Measurements from ENCODE around the gene GFER. TPM values are rescaled to one million over a fixed set of nuclear protein-coding genes. Genes with fewer than 3 reads are reported as not detected.

The GFER gene
- polyA plus RNA-seq, 1 of the 3 experiments (the other 2 are of a cell fraction) = 20.4 TPM

- H3K4me2 ChIP-seq = no peak overlapping the region
- DNase-seq = no peak
- TF ChIP-seq SMC3 (IDR thresholded peaks at IDR 0.05; ENCODE audit: low read depth, low read length) = no peak
- no peak for TF ChIP-seq RXRA (IDR thresholded peaks at IDR 0.05; ENCODE audit: borderline replicate concordance, low read depth)
- TF ChIP-seq USF1 (IDR thresholded peaks at IDR 0.05; ENCODE audit: borderline replicate concordance, low read depth) = no peak
- TF ChIP-seq USF2 (IDR thresholded peaks at IDR 0.05; ENCODE audit: borderline replicate concordance, low read depth, low read length) = no peak
- no peak for TF ChIP-seq MAX (IDR thresholded peaks at IDR 0.05; ENCODE audit: low read depth)
- no peak for TF ChIP-seq FOXM1 (IDR thresholded peaks at IDR 0.05; ENCODE audit: low read depth)
- no peak for TF ChIP-seq FOSL2 (IDR thresholded peaks at IDR 0.05; ENCODE audit: borderline replicate concordance, low read depth)
- no peak for TF ChIP-seq ZBTB33 (IDR thresholded peaks at IDR 0.05; ENCODE audit: borderline replicate concordance, low read depth)
- TF ChIP-seq CTCF (IDR thresholded peaks at IDR 0.05) = no peak
- TF ChIP-seq MEF2A (IDR thresholded peaks at IDR 0.05; ENCODE audit: borderline replicate concordance, low read depth) = no peak
- no peak for TF ChIP-seq TCF12 (IDR thresholded peaks at IDR 0.05)
- no peak for TF ChIP-seq SIN3A (IDR thresholded peaks at IDR 0.05; ENCODE audit: borderline replicate concordance, low read depth, low read length)
- TF ChIP-seq GABPA (IDR thresholded peaks at IDR 0.05; ENCODE audit: low read depth) = no peak
- no peak for TF ChIP-seq JUND (IDR thresholded peaks at IDR 0.05)
- no peak for TF ChIP-seq RAD21 (IDR thresholded peaks at IDR 0.05; ENCODE audit: low read length)
- 95% methylated on average over 17 of the region's 22 CpGs for WGBS (ENCODE audit: low lambda C conversion rate)
- no peak overlapping the region for H2AFZ ChIP-seq (ENCODE audit: low read depth)
- no peaks in the 10 kb centered on the region for H3K9me3 ChIP-seq
- peaks cover 0 to 1% of the 10 kb centered on the region in 2 experiments for H3K36me3 ChIP-seq (replicated peaks in 1 of 2; ENCODE audit: control insufficient read depth in 1 of 2, insufficient read depth in 2 of 2, low read length in 1 of 2)
- peaks cover 0 to 18% of the 10 kb centered on the region in 2 experiments; a peak in 1 of 4 replicates for H3K4me1 ChIP-seq (ENCODE audit: control insufficient read depth in 1 of 2, insufficient read depth in 2 of 2, low read depth in 1 of 2, low read length in 1 of 2)
- no peak overlapping the region for H3K4me3 ChIP-seq (ENCODE audit: low read depth in 2 of 2, low read length in 1 of 2)
- H3K9ac ChIP-seq = no peak overlapping the region
- POLR2A ChIA-PET = no interaction called here
- CTCF ChIA-PET = interaction anchor here (0.6 to 12.9 kb wide), 2 partner anchors 13 to 123 kb away, joined by 3 to 108 read pairs; no protein-coding TSS in a partner anchor
- no peaks in the 10 kb centered on the region for H4K20me1 ChIP-seq (ENCODE audit: insufficient read depth)
- peaks cover 20% of the 10 kb centered on the region for H3F3A ChIP-seq (replicated peaks; ENCODE audit: insufficient read depth)
- H3K9me2 ChIP-seq = no peaks in the 10 kb centered on the region
- no peaks in the 10 kb centered on the region for H3K27me3 ChIP-seq (ENCODE audit: insufficient read depth)
- H3K27ac ChIP-seq (ENCODE audit: low read depth in 2 of 2, low read length in 1 of 2) = no peak overlapping the region
- no peaks in the 10 kb centered on the region for H3K79me2 ChIP-seq (ENCODE audit: insufficient read depth)
Measured at GRCh38 chr16:1991588-1991947, 7.6 kb downstream of the GFER start.
